AG09309 (cell line): ENCODE results near the gene HNRNPR.

ENCODE experiments used
- DNase-seq: peaks from one replicate; pipeline ENCODE4 v3.0.0-alpha.2; 2010; ENCODE audit warnings: low read depth
- H3K4me3 ChIP-seq: 2 replicates; pipeline ENCODE4 v1.5.1; 2011; ENCODE audit warnings: mild to moderate bottlenecking, low read depth, low read length, moderate library complexity; ENCODE audit not compliant: control insufficient read depth
- TF ChIP-seq, protein P1 (sequence below): IDR thresholded peaks from 2 replicates; pipeline ENCODE4 v1.5.1; 2011; ENCODE audit warnings: mild to moderate bottlenecking, low read depth, low read length, inconsistent platforms; ENCODE audit not compliant: insufficient read depth, control insufficient read depth; ENCODE audit errors: missing control alignments

The HNRNPR gene

DNA sequence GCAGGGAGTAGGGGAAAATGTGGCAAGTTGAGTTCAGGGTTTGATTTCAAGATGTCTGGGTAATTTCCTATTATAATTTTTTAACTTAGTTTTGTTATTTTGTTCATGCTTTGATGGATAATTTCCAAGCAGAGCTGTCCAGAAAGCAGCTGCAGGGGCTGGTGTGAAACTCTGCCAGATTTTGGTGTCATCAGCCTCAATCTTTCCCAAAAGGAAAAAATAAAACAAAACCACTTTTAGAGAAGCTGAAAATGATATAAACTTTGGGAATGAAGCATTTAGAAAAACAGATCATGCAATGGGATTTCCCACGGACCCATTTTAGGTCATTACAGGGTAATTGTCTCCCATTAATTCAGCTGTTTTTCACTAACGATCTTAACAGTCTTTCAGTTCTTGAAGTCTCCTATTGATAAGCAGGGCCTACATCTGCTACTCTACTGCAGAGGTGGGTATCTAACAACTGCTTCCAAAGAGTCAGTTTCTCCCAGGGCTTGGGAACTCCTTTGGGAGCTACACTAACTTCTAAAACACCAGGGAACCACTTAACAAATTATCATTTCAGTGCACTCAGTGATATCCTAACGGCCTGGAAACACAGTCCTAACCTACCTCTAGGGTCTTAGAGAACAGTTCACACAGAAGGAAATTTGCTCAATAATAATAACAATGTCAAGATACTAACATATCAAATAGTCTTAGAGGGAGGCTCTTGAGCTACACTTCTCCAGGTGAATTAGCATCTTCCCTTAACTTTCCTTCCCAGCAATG, 13.2 kb upstream of the HNRNPR start:
- no peak overlapping the region for H3K4me3 ChIP-seq
- DNase-seq = no peak
- TF ChIP-seq, protein P1, sequence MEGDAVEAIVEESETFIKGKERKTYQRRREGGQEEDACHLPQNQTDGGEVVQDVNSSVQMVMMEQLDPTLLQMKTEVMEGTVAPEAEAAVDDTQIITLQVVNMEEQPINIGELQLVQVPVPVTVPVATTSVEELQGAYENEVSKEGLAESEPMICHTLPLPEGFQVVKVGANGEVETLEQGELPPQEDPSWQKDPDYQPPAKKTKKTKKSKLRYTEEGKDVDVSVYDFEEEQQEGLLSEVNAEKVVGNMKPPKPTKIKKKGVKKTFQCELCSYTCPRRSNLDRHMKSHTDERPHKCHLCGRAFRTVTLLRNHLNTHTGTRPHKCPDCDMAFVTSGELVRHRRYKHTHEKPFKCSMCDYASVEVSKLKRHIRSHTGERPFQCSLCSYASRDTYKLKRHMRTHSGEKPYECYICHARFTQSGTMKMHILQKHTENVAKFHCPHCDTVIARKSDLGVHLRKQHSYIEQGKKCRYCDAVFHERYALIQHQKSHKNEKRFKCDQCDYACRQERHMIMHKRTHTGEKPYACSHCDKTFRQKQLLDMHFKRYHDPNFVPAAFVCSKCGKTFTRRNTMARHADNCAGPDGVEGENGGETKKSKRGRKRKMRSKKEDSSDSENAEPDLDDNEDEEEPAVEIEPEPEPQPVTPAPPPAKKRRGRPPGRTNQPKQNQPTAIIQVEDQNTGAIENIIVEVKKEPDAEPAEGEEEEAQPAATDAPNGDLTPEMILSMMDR = no peak

DNA sequence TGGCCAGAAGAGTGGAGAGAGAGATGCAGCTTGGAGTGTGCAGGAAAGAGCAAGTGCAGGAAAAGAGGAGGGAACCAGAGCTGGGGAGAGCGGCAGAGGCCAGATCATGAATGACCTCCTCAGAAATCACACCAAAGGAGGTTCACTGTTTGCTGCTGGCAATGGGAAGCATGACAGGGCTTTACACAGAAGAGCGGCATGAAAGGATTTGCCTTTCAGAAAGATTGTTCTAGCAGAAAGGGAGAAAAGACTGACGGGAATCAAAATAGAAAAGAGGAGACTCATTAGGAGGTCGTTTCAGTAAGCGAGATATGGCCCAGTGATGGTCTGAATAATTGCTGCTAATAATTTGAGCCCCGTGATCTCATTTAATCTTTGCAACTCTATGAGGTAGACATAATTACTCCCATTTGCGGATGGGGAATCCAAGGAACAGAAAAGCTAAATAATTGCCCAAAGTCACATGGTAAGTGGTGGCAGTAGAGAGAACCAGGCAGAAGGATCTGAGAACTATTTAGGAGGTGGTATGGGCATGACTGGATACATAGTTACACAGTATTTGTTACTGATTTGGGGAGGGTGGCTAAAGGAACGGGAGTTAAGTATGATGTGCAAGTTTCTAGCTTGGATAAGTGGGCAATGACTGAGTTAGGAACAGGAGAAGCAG, 12.5 kb upstream of the HNRNPR start:
- no peak for DNase-seq
- H3K4me3 ChIP-seq = no peak overlapping the region
- TF ChIP-seq, protein P1 = no peak

DNA sequence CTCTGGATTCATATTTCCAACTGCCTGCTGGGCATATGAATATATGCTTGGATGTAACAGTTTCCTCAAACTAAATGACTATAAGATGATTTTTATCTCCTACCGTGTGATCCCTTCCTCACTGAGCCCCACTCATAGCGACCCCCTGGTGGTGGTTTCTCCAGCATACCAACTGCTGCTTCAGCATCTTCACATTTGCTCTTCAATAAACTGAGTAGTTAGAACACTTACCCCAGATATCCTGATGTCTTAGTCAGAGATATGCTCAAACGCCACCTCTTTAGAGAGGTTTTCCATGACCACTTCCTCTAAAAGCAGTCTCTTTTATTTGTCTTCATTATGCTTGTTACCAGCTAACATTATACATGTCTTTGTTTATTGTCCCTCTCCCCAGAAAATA, 10.2 kb upstream of the HNRNPR start:
- TF ChIP-seq, protein P1 = no peak
- no peak for DNase-seq
- no peak overlapping the region for H3K4me3 ChIP-seq

DNA sequence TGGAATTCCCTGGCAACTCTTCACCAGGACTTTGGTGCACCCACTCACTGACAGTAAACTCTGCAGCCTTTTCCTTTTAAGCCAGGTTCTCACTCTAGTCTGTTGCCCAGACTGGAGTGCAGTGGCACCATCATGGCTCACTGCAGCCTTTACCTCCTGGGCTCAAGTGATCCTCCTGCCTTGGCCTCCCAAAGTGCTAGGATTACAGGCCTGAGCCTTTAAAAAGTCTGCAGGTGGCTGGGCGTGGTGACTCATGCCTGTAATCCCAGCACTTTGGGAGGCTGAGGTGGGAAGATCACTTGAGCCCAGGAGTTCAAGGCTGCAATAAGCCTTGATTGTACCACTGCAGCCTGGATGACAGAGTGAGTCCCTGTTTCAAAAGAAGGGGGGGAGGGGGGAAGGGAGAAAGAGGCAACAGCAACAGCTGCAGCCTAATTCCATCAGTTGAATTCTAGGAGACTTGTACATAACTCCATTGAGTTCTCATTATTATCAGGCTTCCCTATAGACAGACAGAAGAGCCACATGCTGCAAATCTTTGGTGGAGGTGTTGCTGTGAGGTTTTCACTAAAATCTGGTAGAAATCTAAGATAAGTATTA, 8.1 kb upstream of the HNRNPR start:
- H3K4me3 ChIP-seq = no peak overlapping the region
- no peak for DNase-seq
- TF ChIP-seq, protein P1 = no peak

DNA sequence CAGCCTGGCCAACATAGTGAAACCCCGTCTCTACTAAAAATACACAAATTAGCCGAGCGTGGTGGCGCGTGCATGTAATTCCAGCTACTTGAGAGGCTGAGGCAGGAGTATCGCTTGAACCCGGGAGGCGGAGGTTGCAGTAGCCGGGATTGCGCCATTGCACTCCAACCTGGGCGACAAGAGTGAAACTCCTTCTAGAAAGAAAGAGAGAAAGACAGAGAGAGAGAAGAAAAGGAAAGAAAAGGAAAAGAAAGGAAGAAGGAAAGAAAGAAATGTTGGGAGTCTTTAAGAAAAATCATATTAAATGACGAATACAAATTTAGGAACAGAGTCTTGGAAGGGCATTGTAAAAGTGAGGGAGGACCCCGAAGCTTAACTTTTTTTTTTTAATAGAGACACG, 1.8 kb upstream of the HNRNPR start:
- TF ChIP-seq, protein P1 = no peak
- DNase-seq = no peak
- H3K4me3 ChIP-seq = no peak overlapping the region

DNA sequence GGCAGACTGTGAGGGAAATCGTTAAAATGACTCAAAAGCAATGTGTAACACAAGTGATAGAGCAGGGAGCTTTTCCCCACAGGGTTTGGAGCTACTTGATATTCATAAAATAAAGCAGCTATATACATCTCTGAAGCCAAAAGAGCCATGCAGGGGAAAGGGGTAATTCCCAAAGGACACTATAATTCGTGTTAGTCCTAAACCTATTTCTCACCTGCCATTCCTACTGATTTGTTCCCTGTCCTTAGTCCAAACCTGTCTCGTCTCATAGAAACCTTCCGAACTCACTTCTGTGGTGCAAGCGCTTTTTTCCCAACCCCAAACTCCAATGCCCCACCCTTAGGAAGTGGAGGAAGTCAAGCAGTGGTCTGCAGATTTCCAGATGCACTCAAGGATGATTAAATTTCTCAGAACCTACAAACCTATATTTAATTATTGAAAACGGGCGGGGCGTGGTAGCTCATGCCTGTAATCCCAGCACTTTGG, 946 bp upstream of the HNRNPR start:
- no peak for DNase-seq
- peak overlapping the region; percentile 39 for H3K4me3 ChIP-seq
- TF ChIP-seq, protein P1 = no peak
